Spleen (tissue), 11 donors: Measurements from ENCODE around the gene MCRIP1. TPM values are rescaled to one million over a fixed set of nuclear protein-coding genes. Genes with fewer than 3 reads are reported as not detected.

ENCODE experiments used
- DNase-seq: peaks from one replicate; pipeline ENCODE4 v3.0.0-alpha.2; 2020
- H3K27ac ChIP-seq, 8 donors: fragments of 200-600 bp; sonication (generic) in 7 of 8; 1 replicate in 4 of 8; 2 replicates in 4 of 8; pipeline versions ENCODE4 v1.5.0 to v1.8.0; 2016 to 2021; ENCODE audit warnings: inconsistent platforms in 4 of 8, mild to moderate bottlenecking in 4 of 8, moderate library complexity in 1 of 8
- H3K27me3 ChIP-seq, 7 donors: fragments of 200-600 bp; sonication (generic) in 6 of 7; replicated peaks in 1 of 7; 1 replicate in 4 of 7; 2 replicates in 3 of 7; pipeline versions ENCODE4 v1.5.0 to v1.8.0; 2016 to 2021; ENCODE audit warnings: inconsistent platforms in 3 of 7, mild to moderate bottlenecking in 1 of 7
- H3K36me3 ChIP-seq, 6 donors: fragments of 200-600 bp; sonication (generic) in 5 of 6; 1 replicate in 4 of 6; 2 replicates in 2 of 6; pipeline versions ENCODE4 v1.5.0 to v1.8.0; 2016 to 2021; ENCODE audit warnings: inconsistent platforms in 2 of 6
- H3K4me1 ChIP-seq, 6 donors: fragments of 200-600 bp; sonication (generic) in 5 of 6; 1 replicate in 3 of 6; 2 replicates in 3 of 6; pipeline versions ENCODE4 v1.5.0 to v1.8.0; 2016 to 2021; ENCODE audit warnings: inconsistent platforms in 3 of 6
- H3K4me3 ChIP-seq, 8 donors: fragments of 200-600 bp; sonication (generic) in 7 of 8; 1 replicate in 4 of 8; 2 replicates in 4 of 8; pipeline versions ENCODE4 v1.5.0 to v1.8.0; 2016 to 2021; ENCODE audit warnings: inconsistent platforms in 4 of 8, mild to moderate bottlenecking in 4 of 8, moderate library complexity in 2 of 8
- H3K9me3 ChIP-seq, 8 donors: fragments of 200-600 bp; sonication (generic) in 7 of 8; 1 replicate in 4 of 8; 2 replicates in 4 of 8; pipeline versions ENCODE4 v1.5.0 to v1.8.0; 2016 to 2021; ENCODE audit warnings: inconsistent platforms in 4 of 8
- POLR2A ChIP-seq, 3 donors: fragments of 450-650 bp; IDR thresholded peaks; one replicate each; pipeline ENCODE4 v1.5.1; 2017; ENCODE audit warnings: antibody characterized with exemption in 3 of 3, mild to moderate bottlenecking in 1 of 3
- POLR2AphosphoS5 ChIP-seq, 3 donors: sonication (generic); formaldehyde crosslinking; IDR thresholded peaks; one replicate each; pipeline ENCODE4 v1.5.1; 2017; ENCODE audit warnings: antibody characterized with exemption in 3 of 3
- WGBS, 5 donors: extraction: QIAGEN DNeasy Blood & Tissue Kit in 3 of 5; methylation state at CpG; one replicate each; pipeline versions ENCODE4 v1.1.5 to v1.1.7; 2013 to 2018; 5-methylcytosine and 5-hydroxymethylcytosine counted together
- intact Hi-C: fragments of 100-400 bp; cut with DNase I; formaldehyde crosslinking; loops from one replicate; pipeline ENCODE4 v1.15.0; 2023; ENCODE audit warnings: low total_unique reads
- polyA plus RNA-seq, 3 donors: library from polyadenylated mRNA; stranded (reverse); fragments of 200-250 nt; gene quantifications; one replicate each; pipeline ENCODE4 v1.2.1, GENCODE V29; 2013
- total RNA-seq, 7 donors: library from RNA; depleted of rRNA in 3 of 7; stranded (reverse); fragments of >200 nt in 3 of 7; fragmentation: NEBNext Ultra II Directional in 4 of 7; extraction: Animal tissue kit (Norgen Biotek cat#: 25700) in 4 of 7; gene quantifications; one replicate each; pipeline versions ENCODE4 v1.1.0 to v1.2.1, GENCODE V29; 2016 to 2021
- TF ChIP-seq, protein P1 (sequence below), 11 experiments: fragments of 200-600 bp in 7 of 11; fragments of 450-650 bp in 4 of 11; sonication (generic) in 4 of 11; IDR thresholded peaks in 8 of 11; conservative IDR thresholded peaks in 3 of 11; 1 replicate in 7 of 11; 2 replicates in 4 of 11; pipeline versions ENCODE4 v1.4.0 to v1.8.0; 2016 to 2021; ENCODE audit warnings: antibody characterized with exemption in 11 of 11, inconsistent platforms in 4 of 11, mild to moderate bottlenecking in 1 of 11
- donor health status: healthy with polysubstance abuse.
- donor health status: DM: no; HTN: no; CAD: no; lungs with moderate emphysema.
- donor health status: DM: no; HTN: no; CAD: no.
- donor health status: Bipolar disorder and iron deficiency.
- donor health status: healthy.
- donor health status: DM: no; HTN: no; CAD: no.
- donor health status: DM: yes; HTN: yes; CAD: no.

MCRIP1 gene
- total and polyA plus RNA-seq, 10 donors = 47.5 to 182 (median 64.6) TPM

DNA sequence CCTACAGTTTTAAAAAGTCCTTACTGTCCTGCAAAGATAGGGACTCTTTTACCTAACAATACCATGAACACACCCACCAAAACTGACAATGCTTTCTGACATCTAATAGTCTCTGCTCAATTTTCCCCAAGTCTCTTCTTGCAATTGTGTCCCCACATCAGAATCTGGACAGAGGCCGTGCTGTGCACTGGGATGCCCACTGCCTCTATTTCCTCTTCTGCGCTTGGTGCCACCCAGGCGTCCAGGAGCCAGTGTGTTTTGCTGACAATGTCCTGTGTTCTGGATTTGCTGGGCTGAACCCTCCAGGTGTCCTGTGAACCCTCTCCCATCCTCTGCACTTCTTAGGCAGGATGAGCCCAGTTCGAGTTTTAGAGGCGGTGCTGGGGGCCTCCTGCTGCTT lies 44.5 kb upstream of the MCRIP1 start:
- H3K36me3 ChIP-seq = peaks cover 0 to 50% (median 10%) of the 10 kb centered on the region in 6 donors
- no peaks in the 10 kb centered on the region for H3K27me3 ChIP-seq
- TF ChIP-seq POLR2A (IDR thresholded peaks at IDR 0.05) (no peak), POLR2AphosphoS5 (IDR thresholded peaks at IDR 0.05) (no peak)
- TF ChIP-seq, protein P1, sequence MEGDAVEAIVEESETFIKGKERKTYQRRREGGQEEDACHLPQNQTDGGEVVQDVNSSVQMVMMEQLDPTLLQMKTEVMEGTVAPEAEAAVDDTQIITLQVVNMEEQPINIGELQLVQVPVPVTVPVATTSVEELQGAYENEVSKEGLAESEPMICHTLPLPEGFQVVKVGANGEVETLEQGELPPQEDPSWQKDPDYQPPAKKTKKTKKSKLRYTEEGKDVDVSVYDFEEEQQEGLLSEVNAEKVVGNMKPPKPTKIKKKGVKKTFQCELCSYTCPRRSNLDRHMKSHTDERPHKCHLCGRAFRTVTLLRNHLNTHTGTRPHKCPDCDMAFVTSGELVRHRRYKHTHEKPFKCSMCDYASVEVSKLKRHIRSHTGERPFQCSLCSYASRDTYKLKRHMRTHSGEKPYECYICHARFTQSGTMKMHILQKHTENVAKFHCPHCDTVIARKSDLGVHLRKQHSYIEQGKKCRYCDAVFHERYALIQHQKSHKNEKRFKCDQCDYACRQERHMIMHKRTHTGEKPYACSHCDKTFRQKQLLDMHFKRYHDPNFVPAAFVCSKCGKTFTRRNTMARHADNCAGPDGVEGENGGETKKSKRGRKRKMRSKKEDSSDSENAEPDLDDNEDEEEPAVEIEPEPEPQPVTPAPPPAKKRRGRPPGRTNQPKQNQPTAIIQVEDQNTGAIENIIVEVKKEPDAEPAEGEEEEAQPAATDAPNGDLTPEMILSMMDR (IDR thresholded peaks at IDR 0.05 in 8 of 11, conservative IDR thresholded peaks at IDR 0.05 in 3 of 11) = no peak
- no peak for DNase-seq
- intact Hi-C loops = no loop called here
- H3K4me1 ChIP-seq = peaks cover 0 to 14% (median 8%) of the 10 kb centered on the region in 6 donors
- H3K27ac ChIP-seq = no peak overlapping the region
- 92 to 99% (median 95%) methylated on average over 5 of the region's 5 CpGs for WGBS, 5 donors
- no peak overlapping the region for H3K4me3 ChIP-seq
- H3K9me3 ChIP-seq = no peaks in the 10 kb centered on the region

DNA sequence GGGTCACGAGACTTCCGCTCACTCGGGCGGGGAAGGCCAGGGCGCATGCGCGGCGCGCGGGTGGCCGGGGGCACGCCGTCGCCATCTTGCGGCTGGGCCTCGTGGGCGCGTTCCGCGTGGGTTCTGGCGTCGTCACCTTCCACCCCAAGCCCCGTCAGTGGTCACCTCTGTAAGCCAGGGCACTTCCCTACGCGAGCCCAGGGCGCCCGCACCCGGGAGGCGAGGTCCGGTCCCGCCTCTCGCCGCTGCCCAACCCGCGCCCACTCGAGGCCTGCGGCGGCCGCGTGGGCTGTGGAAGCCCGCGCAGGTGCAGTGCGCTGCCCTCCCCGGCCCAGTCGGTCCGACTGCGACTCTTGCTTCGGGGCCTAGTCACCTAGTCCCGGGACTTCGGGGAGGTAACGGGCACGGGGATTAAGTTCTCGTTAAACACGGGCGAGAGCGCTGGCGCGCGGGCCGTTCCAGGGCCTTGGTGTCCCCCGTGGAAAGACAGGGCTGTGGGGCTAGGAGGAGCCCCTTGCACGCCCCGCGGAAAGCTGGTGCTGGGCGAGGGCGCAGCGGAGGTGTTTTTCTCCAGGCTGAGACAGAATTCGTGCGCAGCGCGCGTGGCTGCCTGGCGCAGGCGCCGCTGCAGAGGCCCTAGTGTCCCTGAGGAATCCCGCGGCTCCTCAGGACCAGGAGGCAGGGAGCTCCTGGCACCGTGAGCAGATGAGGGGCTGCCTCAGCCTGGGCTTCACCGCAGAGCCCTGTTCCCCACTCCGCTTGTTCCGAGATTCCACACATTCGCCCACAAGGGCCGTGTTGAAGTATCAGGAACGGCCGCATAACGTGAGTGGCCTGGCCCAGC lies 38.5 kb upstream of the MCRIP1 start:
- no peaks in the 10 kb centered on the region for H3K9me3 ChIP-seq

DNA sequence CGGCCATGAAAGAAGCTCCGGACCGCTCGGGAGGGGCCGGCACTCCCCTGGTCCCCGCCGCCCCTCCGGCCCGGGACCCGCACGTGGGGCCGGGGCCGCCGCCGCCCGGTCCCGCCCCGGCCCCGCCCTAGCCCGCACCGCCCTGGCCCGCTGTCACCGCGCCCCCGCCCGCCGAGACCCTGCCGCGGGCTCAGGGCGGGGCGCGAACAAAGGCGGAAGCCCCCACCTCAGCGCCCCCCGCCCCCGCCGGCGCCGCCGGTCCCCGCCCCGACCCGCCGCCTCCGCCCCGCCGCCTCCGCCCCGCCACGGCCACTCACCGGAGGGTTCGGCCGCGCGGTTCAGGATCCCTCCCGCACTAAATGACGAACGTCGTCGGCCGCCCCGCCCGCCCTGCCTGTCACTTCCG lies 37.9 kb upstream of the MCRIP1 start, which contains the start of gene ARHGDIA:
TSS of gene ARHGDIA (minus strand) at position 357 of the 406 bp plus-strand sequence. CDS start 1,407 bp downstream, outside the sequence.
- H3K36me3 ChIP-seq = peaks cover 0 to 41% (median 24%) of the 10 kb centered on the region in 6 donors
- peaks cover 34 to 71% (median 64%) of the 10 kb centered on the region in 6 donors for H3K4me1 ChIP-seq
- no peak for DNase-seq
- H3K27me3 ChIP-seq = no peaks in the 10 kb centered on the region
- intact Hi-C loops = no loop called here
- WGBS, 5 donors = 0 to 1% (median 0%) methylated on average over 7 to 64 of the region's 64 CpGs
- H3K27ac ChIP-seq = peak within 1 kb of the TSS; percentile 96 to 100 (median 98)
- TF ChIP-seq POLR2AphosphoS5 (IDR thresholded peaks at IDR 0.05) = peak in 1 of 3 donors; percentile 99
- TF ChIP-seq, protein P1 (IDR thresholded peaks at IDR 0.05 in 8 of 11, conservative IDR thresholded peaks at IDR 0.05 in 3 of 11) = no peak
- H3K4me3 ChIP-seq = peak within 1 kb of the TSS; percentile 77 to 99 (median 88)
- no peaks in the 10 kb centered on the region for H3K9me3 ChIP-seq

More for the DNA sequence above, 38.5 kb upstream of the MCRIP1 start:
- WGBS, 5 donors = 0 to 1% (median 0%) methylated on average over 23 to 86 of the region's 86 CpGs
- TF ChIP-seq POLR2A (IDR thresholded peaks at IDR 0.05) (peak; percentile 44 to 92 (median 86)), POLR2AphosphoS5 (IDR thresholded peaks at IDR 0.05) (peak in 2 of 3 donors; percentile 99 to 100)
- TF ChIP-seq, protein P1 (IDR thresholded peaks at IDR 0.05 in 8 of 11, conservative IDR thresholded peaks at IDR 0.05 in 3 of 11) = peak in 7 of 11 experiments; percentile 19 to 49 (median 45)
- Histone ChIP-seq H3K4me3 (peak overlapping the region; percentile 77 to 99 (median 88)), H3K27me3 (no peaks in the 10 kb centered on the region), H3K4me1 (peaks cover 32 to 64% (median 58%) of the 10 kb centered on the region in 6 donors), H3K36me3 (peaks cover 0 to 36% (median 24%) of the 10 kb centered on the region in 6 donors), H3K27ac (peak overlapping the region; percentile 96 to 100 (median 98))
- intact Hi-C loops = no loop called here
- peak; percentile 97 for DNase-seq
